PC-3 (cell line): ENCODE data around the gene SRGAP3.

Experiments
- EZH2 ChIP-seq: fragments of 300-600 bp; sonication (generic); IDR thresholded peaks from one replicate; pipeline ENCODE4 v1.6.1; 2017; ENCODE audit warnings: antibody characterized with exemption, mild to moderate bottlenecking, low read length; ENCODE audit not compliant: unreplicated experiment
- EZH2phosphoT487 ChIP-seq: fragments of 300-600 bp; sonication (generic); IDR thresholded peaks from 2 replicates; pipeline ENCODE4 v1.6.1; 2018; ENCODE audit warnings: mild to moderate bottlenecking, antibody characterized with exemption, low read length, borderline replicate concordance
- TF ChIP-seq, protein P1 (sequence below): fragments of 300-600 bp; sonication (generic); conservative IDR thresholded peaks from 2 replicates; pipeline ENCODE4 v1.5.1; 2017; ENCODE audit warnings: antibody characterized with exemption, low read depth, mild to moderate bottlenecking, low read length

DNA sequence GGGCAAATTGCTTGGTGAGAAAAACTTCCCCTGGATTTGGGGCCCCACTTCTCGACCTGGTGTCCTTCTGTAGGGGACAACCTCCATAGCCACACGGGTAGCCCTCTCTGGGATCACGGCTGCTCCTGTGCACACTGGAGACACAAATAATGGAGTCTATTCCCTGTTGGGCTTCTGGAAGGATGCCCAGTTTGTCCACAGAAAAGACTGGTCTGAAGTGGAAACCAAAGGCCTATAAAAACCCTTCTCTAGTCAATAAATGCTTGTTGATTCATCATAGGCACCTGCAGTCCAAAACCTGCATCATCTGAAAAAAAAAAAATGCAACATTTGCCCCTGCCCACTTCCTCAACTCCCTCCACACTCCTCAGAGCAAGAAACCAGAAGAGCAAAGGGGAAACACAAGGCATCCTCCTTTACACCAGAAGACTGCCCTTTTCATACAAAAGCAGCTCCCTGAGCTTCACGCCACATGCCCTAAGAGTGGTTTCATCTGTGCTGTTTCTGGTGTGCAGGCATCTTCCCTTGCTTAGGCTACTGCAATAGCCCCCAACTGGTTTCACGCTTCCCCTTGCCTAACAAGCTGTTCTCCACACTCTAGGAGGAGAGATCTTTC, 36.3 kb downstream of the SRGAP3 start:
- no peak for TF ChIP-seq EZH2
- TF ChIP-seq, protein P1, sequence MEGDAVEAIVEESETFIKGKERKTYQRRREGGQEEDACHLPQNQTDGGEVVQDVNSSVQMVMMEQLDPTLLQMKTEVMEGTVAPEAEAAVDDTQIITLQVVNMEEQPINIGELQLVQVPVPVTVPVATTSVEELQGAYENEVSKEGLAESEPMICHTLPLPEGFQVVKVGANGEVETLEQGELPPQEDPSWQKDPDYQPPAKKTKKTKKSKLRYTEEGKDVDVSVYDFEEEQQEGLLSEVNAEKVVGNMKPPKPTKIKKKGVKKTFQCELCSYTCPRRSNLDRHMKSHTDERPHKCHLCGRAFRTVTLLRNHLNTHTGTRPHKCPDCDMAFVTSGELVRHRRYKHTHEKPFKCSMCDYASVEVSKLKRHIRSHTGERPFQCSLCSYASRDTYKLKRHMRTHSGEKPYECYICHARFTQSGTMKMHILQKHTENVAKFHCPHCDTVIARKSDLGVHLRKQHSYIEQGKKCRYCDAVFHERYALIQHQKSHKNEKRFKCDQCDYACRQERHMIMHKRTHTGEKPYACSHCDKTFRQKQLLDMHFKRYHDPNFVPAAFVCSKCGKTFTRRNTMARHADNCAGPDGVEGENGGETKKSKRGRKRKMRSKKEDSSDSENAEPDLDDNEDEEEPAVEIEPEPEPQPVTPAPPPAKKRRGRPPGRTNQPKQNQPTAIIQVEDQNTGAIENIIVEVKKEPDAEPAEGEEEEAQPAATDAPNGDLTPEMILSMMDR: no peak
- TF ChIP-seq EZH2phosphoT487: no peak
